Suprapubic skin (tissue), 4 donors: ENCODE measurements around the gene RNF20.

Source experiments
- EP300 ChIP-seq: sonication (generic); formaldehyde crosslinking; IDR thresholded peaks from one replicate; pipeline ENCODE4 v1.6.1; 2017; ENCODE audit warnings: antibody characterized with exemption
- POLR2A ChIP-seq, 2 donors: fragments of 450-650 bp; IDR thresholded peaks; one replicate each; pipeline ENCODE4 v1.6.1; 2017; ENCODE audit warnings: antibody characterized with exemption in 2 of 2, mild to moderate bottlenecking in 2 of 2, moderate library complexity in 2 of 2
- POLR2AphosphoS5 ChIP-seq, 3 donors: sonication (generic); formaldehyde crosslinking; IDR thresholded peaks; one replicate each; pipeline ENCODE4 v1.6.1; 2017; ENCODE audit warnings: antibody characterized with exemption in 3 of 3
- TF ChIP-seq, protein P1 (sequence below), 2 donors: fragments of 200-600 bp in 1 of 2; fragments of 450-650 bp in 1 of 2; sonication (generic) in 1 of 2; IDR thresholded peaks; one replicate each; pipeline ENCODE4 v1.5.1; 2016 to 2019; ENCODE audit warnings: antibody characterized with exemption in 2 of 2, mild to moderate bottlenecking in 1 of 2, moderate library complexity in 1 of 2

DNA sequence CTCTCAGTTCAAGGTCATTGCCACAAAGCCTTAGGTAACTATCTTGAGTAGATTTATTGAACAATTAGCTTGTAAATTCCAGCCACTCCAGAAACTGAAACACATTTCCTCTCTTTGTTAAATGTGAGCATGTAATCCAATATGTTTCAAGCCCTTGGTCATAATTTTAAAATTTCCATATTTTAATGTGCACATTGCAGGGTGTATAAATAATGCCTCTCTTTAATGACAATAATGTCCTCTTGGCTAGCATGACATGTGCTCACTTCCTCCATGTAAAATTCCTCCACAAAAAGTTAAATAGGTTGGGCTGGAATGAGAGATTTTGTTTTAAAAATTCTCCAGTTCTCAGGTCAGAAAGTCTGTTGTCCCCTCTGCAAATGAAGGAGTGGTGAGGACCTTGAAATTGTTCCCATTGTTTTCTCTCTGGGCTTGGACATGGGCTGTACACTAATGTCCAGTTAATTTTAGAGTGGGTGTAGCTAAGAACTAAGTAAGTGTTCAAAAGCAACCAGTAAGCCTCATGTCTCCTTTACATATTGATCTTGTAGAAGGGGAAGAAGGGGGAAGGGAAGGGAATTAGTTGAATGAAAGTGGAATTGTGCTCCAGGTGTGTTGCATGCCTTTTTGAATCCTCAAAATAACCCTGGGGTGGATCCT is 58.3 kb downstream of the RNF20 start:
- TF ChIP-seq, protein P1, sequence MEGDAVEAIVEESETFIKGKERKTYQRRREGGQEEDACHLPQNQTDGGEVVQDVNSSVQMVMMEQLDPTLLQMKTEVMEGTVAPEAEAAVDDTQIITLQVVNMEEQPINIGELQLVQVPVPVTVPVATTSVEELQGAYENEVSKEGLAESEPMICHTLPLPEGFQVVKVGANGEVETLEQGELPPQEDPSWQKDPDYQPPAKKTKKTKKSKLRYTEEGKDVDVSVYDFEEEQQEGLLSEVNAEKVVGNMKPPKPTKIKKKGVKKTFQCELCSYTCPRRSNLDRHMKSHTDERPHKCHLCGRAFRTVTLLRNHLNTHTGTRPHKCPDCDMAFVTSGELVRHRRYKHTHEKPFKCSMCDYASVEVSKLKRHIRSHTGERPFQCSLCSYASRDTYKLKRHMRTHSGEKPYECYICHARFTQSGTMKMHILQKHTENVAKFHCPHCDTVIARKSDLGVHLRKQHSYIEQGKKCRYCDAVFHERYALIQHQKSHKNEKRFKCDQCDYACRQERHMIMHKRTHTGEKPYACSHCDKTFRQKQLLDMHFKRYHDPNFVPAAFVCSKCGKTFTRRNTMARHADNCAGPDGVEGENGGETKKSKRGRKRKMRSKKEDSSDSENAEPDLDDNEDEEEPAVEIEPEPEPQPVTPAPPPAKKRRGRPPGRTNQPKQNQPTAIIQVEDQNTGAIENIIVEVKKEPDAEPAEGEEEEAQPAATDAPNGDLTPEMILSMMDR (IDR thresholded peaks at IDR 0.05) = no peak
- no peak for TF ChIP-seq POLR2AphosphoS5 (IDR thresholded peaks at IDR 0.05)
- TF ChIP-seq EP300 = no peak
- TF ChIP-seq POLR2A (IDR thresholded peaks at IDR 0.05) = no peak
